HepG2 (cell line): ENCODE results near the gene DDHD1. TPM values are rescaled to one million over a fixed set of nuclear protein-coding genes. Genes with fewer than 3 reads are reported as not detected.

Source experiments
- BHLHE40 ChIP-seq: IDR thresholded peaks from 2 replicates; pipeline ENCODE4 v1.6.1; 2011; ENCODE audit warnings: low read length, improper control_type of control experiment
- DNMT1 ChIP-seq: sonication (generic); formaldehyde crosslinking; IDR thresholded peaks from 2 replicates; pipeline ENCODE4 v1.5.1; 2020; ENCODE audit warnings: mild to moderate bottlenecking, missing genetic modification reagents
- DNMT3B ChIP-seq: conservative IDR thresholded peaks from 2 replicates; pipeline ENCODE4 v1.6.1; 2016; ENCODE audit warnings: missing biosample characterization, control low read depth
- HMGA1 ChIP-seq: sonication (generic); formaldehyde crosslinking; conservative IDR thresholded peaks from 2 replicates; pipeline ENCODE4 v1.4.0; 2020; ENCODE audit warnings: missing genetic modification reagents
- MYNN ChIP-seq: sonication (generic); formaldehyde crosslinking; IDR thresholded peaks from 2 replicates; pipeline ENCODE4 v1.4.0; 2020; ENCODE audit warnings: mild to moderate bottlenecking, low read depth, missing genetic modification reagents
- RBM39 ChIP-seq: fragments of 200-400 bp; formaldehyde crosslinking; IDR thresholded peaks from one replicate; pipeline ENCODE4 v1.6.1; 2018; ENCODE audit warnings: antibody characterized with exemption, mild to moderate bottlenecking, low read depth, low read length; ENCODE audit not compliant: poor library complexity, severe bottlenecking
- REXO4 ChIP-seq: sonication (generic); formaldehyde crosslinking; IDR thresholded peaks from 2 replicates; pipeline ENCODE4 v1.8.0; 2022; ENCODE audit warnings: missing genetic modification reagents, mild to moderate bottlenecking, borderline replicate concordance
- RFX1 ChIP-seq: fragments of 450-650 bp; IDR thresholded peaks from 2 replicates; pipeline ENCODE4 v1.6.1; 2017
- THYN1 ChIP-seq: sonication (generic); formaldehyde crosslinking; IDR thresholded peaks from 2 replicates; pipeline ENCODE4 v1.8.1; 2023; ENCODE audit warnings: low read depth, mild to moderate bottlenecking, moderate library complexity, missing genetic modification reagents, borderline replicate concordance
- ZBTB42 ChIP-seq: sonication (generic); formaldehyde crosslinking; IDR thresholded peaks from 2 replicates; pipeline ENCODE4 v1.5.0; 2020; ENCODE audit warnings: mild to moderate bottlenecking, missing genetic modification reagents
- ZNF101 ChIP-seq: sonication (generic); formaldehyde crosslinking; IDR thresholded peaks from 2 replicates; pipeline ENCODE4 v1.4.0; 2020; ENCODE audit warnings: mild to moderate bottlenecking, low read depth, missing genetic modification reagents, borderline replicate concordance
- ZNF709 ChIP-seq: sonication (generic); formaldehyde crosslinking; IDR thresholded peaks from 2 replicates; pipeline ENCODE4 v1.5.0; 2020; ENCODE audit warnings: mild to moderate bottlenecking, missing genetic modification reagents
- ZNF746 ChIP-seq: sonication (generic); formaldehyde crosslinking; IDR thresholded peaks from 2 replicates; pipeline ENCODE4 v1.8.0; 2022; ENCODE audit warnings: mild to moderate bottlenecking, missing genetic modification reagents
- ZNF790 ChIP-seq: sonication (generic); formaldehyde crosslinking; IDR thresholded peaks from 2 replicates; pipeline ENCODE4 v1.8.0; 2022; ENCODE audit warnings: missing genetic modification reagents, mild to moderate bottlenecking, borderline replicate concordance
- ZSCAN30 ChIP-seq: sonication (generic); formaldehyde crosslinking; IDR thresholded peaks from 2 replicates; pipeline ENCODE4 v1.5.0; 2020; ENCODE audit warnings: mild to moderate bottlenecking, missing genetic modification reagents
- polyA plus RNA-seq, 8 experiments: library from polyadenylated mRNA; depleted of rRNA in 3 of 8; stranded (reverse) in 7 of 8; unstranded in 1 of 8; fragments of >200 nt; fragmentation: Illumina TruSeq in 4 of 8; extraction: Trizol in 4 of 8; gene quantifications; 2 replicates each; pipeline versions ENCODE4 v1.2.1 to v1.2.3, GENCODE V29; 2011 to 2016; ENCODE audit warnings: low read depth in 4 of 8, missing spikeins in 1 of 8, mixed read lengths in 1 of 8; ENCODE audit not compliant: insufficient read depth in 1 of 8
- total RNA-seq, 5 experiments: library from RNA; depleted of rRNA; stranded (reverse); fragments of >200 nt; fragmentation: Illumina TruSeq; extraction: Trizol; gene quantifications; 2 replicates each; pipeline ENCODE4 v1.2.3, GENCODE V29; 2016; ENCODE audit warnings: low read depth in 1 of 5
- TF ChIP-seq, protein P1 (sequence below): sonication (generic); formaldehyde crosslinking; IDR thresholded peaks from 2 replicates; pipeline ENCODE4 v1.4.0; 2020; ENCODE audit warnings: missing genetic modification reagents, borderline replicate concordance
- TF ChIP-seq, protein P2 (sequence below), 2 experiments: sonication (generic) in 1 of 2; formaldehyde crosslinking in 1 of 2; IDR thresholded peaks; 2 replicates each; pipeline versions ENCODE4 v1.4.0 to v1.6.1; 2018 to 2020; ENCODE audit warnings: missing genetic modification reagents in 2 of 2, borderline replicate concordance in 1 of 2, low read depth in 1 of 2, mild to moderate bottlenecking in 1 of 2, missing biosample characterization in 1 of 2
- TF ChIP-seq, protein P3 (sequence below): sonication (generic); formaldehyde crosslinking; IDR thresholded peaks from 2 replicates; pipeline ENCODE4 v1.4.0; 2020; ENCODE audit warnings: mild to moderate bottlenecking, missing genetic modification reagents

The DDHD1 gene
- total and polyA plus RNA-seq, 2 of the 13 experiments (the other 11 are each of a cell fraction or from before 2014, with no cell fraction given): 4.6 to 8.3 TPM

DNA sequence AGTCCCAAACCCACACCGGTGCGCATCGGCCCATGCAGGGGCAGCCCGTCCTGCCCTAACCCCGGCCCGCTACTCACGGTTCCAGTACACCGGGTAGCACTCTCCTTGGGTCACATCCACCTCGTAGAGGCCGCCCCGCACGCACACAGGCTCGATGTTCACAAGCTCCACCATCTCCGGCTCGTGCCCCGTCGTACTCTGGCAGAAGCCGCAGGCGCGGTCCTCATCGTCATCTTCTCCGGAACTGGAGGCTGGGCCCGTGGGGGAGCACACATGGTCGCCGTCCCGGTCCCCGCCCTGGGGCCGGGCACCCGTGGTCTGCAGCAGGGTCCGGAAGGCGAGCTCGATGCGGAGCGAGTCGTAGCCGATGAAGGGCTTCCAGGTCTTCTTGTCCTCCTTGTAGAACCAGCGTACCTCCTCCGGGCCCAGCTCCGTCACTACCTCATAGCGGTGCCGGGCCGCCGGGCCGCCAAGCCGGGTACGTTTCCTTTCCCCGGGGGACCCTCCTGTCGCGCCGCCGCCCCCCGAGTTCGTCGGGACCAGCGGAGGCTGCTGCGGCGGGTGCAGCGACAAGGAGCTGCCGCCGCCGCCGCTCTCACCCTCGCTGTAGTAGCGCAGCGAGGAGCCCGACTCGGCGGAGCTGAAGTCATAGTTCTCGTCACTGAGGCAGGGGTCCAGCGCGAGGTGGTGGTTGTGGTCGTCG is 788 bp downstream of the DDHD1 start (continued):
- TF ChIP-seq ZNF101 (CRISPR knock-in tag) (no peak), RFX1 (no peak), ZNF709 (CRISPR knock-in tag) (0 out of 2 replicates have a peak, but pooled peaks have one; percentile 10), RBM39 (peak; percentile 47), ZNF746 (CRISPR knock-in tag) (no peak), DNMT3B (CRISPR knock-in tag) (no peak), ZNF790 (CRISPR knock-in tag) (0 out of 2 replicates have a peak, but pooled peaks have one; percentile 2), BHLHE40 (no peak), HMGA1 (CRISPR knock-in tag) (no peak), MYNN (CRISPR knock-in tag) (no peak), DNMT1 (CRISPR knock-in tag) (no peak), ZBTB42 (CRISPR knock-in tag) (no peak), REXO4 (CRISPR knock-in tag) (0 out of 2 replicates have a peak, but pooled peaks have one; percentile 15), THYN1 (CRISPR knock-in tag) (no peak), ZSCAN30 (CRISPR knock-in tag) (peak; percentile 74; the same call in 1 of the 2 replicates)
- TF ChIP-seq, protein P1, sequence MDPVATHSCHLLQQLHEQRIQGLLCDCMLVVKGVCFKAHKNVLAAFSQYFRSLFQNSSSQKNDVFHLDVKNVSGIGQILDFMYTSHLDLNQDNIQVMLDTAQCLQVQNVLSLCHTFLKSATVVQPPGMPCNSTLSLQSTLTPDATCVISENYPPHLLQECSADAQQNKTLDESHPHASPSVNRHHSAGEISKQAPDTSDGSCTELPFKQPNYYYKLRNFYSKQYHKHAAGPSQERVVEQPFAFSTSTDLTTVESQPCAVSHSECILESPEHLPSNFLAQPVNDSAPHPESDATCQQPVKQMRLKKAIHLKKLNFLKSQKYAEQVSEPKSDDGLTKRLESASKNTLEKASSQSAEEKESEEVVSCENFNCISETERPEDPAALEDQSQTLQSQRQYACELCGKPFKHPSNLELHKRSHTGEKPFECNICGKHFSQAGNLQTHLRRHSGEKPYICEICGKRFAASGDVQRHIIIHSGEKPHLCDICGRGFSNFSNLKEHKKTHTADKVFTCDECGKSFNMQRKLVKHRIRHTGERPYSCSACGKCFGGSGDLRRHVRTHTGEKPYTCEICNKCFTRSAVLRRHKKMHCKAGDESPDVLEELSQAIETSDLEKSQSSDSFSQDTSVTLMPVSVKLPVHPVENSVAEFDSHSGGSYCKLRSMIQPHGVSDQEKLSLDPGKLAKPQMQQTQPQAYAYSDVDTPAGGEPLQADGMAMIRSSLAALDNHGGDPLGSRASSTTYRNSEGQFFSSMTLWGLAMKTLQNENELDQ (CRISPR knock-in tag): no peak
- TF ChIP-seq, protein P2, sequence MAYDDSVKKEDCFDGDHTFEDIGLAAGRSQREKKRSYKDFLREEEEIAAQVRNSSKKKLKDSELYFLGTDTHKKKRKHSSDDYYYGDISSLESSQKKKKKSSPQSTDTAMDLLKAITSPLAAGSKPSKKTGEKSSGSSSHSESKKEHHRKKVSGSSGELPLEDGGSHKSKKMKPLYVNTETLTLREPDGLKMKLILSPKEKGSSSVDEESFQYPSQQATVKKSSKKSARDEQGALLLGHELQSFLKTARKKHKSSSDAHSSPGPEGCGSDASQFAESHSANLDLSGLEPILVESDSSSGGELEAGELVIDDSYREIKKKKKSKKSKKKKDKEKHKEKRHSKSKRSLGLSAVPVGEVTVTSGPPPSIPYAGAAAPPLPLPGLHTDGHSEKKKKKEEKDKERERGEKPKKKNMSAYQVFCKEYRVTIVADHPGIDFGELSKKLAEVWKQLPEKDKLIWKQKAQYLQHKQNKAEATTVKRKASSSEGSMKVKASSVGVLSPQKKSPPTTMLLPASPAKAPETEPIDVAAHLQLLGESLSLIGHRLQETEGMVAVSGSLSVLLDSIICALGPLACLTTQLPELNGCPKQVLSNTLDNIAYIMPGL (CRISPR knock-in tag; IDR thresholded peaks at IDR 0.05; ENCODE audit: borderline replicate concordance in 1 of 2, low read depth in 1 of 2): peak in 1 of 2 experiments; percentile 65; a peak in 2 of 4 replicates
- TF ChIP-seq, protein P3, sequence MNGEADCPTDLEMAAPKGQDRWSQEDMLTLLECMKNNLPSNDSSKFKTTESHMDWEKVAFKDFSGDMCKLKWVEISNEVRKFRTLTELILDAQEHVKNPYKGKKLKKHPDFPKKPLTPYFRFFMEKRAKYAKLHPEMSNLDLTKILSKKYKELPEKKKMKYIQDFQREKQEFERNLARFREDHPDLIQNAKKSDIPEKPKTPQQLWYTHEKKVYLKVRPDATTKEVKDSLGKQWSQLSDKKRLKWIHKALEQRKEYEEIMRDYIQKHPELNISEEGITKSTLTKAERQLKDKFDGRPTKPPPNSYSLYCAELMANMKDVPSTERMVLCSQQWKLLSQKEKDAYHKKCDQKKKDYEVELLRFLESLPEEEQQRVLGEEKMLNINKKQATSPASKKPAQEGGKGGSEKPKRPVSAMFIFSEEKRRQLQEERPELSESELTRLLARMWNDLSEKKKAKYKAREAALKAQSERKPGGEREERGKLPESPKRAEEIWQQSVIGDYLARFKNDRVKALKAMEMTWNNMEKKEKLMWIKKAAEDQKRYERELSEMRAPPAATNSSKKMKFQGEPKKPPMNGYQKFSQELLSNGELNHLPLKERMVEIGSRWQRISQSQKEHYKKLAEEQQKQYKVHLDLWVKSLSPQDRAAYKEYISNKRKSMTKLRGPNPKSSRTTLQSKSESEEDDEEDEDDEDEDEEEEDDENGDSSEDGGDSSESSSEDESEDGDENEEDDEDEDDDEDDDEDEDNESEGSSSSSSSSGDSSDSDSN (CRISPR knock-in tag): peak; percentile 86; the same call in 1 of the 2 replicates
